ENCODE results near the gene CNGA3.

DNA sequence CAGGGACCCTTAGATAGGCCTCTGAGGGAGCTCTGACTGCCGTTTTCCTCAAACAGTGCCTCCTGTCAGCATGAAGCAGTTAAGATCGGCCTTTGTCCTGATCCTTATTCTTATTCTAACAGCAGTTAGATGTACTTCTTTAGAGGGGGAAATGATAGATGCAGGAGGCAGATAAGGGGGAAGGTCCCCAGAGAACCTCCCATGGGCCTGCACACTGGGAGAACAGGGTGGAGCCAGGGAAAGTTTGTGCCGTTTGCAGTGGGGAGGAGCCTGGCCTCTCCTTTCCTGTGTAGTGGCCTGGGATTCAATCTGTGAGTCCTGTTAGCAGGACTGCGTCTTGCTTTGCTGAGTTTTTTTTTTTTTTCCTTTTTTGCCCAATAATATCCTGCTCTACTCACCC is 90.5 kb downstream of the CNGA3 start:
- TF ChIP-seq, protein P1, sequence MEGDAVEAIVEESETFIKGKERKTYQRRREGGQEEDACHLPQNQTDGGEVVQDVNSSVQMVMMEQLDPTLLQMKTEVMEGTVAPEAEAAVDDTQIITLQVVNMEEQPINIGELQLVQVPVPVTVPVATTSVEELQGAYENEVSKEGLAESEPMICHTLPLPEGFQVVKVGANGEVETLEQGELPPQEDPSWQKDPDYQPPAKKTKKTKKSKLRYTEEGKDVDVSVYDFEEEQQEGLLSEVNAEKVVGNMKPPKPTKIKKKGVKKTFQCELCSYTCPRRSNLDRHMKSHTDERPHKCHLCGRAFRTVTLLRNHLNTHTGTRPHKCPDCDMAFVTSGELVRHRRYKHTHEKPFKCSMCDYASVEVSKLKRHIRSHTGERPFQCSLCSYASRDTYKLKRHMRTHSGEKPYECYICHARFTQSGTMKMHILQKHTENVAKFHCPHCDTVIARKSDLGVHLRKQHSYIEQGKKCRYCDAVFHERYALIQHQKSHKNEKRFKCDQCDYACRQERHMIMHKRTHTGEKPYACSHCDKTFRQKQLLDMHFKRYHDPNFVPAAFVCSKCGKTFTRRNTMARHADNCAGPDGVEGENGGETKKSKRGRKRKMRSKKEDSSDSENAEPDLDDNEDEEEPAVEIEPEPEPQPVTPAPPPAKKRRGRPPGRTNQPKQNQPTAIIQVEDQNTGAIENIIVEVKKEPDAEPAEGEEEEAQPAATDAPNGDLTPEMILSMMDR (IDR thresholded peaks at IDR 0.05): no peak
- TF ChIP-seq POLR2A (IDR thresholded peaks at IDR 0.05) (no peak), POLR2AphosphoS5 (IDR thresholded peaks at IDR 0.05) (no peak), EP300 (IDR thresholded peaks at IDR 0.05; ENCODE audit: low read depth) (no peak)
